WERI-Rb-1 (cell line): ENCODE results near the gene TAS2R43.
"Not testable (repeated sequence)": the region's sequence is repeated elsewhere in the genome, so short reads cannot be mapped to it uniquely, and the experiment has no call there.

ENCODE experiments used
- DNase-seq: peaks from one replicate; pipeline ENCODE4 v3.0.0-alpha.2; 2020
- H3K27ac ChIP-seq: fragments of 250-450 bp; sonication (Bioruptor Pico); 2 replicates; pipeline ENCODE4 v1.5.1; 2020; ENCODE audit warnings: mild to moderate bottlenecking, moderate library complexity
- H3K27me3 ChIP-seq: fragments of 250-450 bp; sonication (Bioruptor Pico); 2 replicates; pipeline ENCODE4 v1.5.1; 2021; ENCODE audit warnings: mild to moderate bottlenecking, low read depth, moderate library complexity; ENCODE audit not compliant: insufficient read depth, severe bottlenecking
- H3K36me3 ChIP-seq: fragments of 250-450 bp; sonication (Bioruptor Pico); 2 replicates; pipeline ENCODE4 v1.5.1; 2020; ENCODE audit warnings: mild to moderate bottlenecking, moderate library complexity
- H3K4me3 ChIP-seq: 2 replicates; pipeline ENCODE4 v1.5.1; 2011; ENCODE audit warnings: low read depth, mild to moderate bottlenecking, control low read depth, low read length
- H3K9me3 ChIP-seq: fragments of 250-450 bp; sonication (Bioruptor Pico); 2 replicates; pipeline ENCODE4 v1.5.1; 2021; ENCODE audit warnings: mild to moderate bottlenecking, moderate library complexity; ENCODE audit not compliant: severe bottlenecking
- CTCF ChIP-seq: IDR thresholded peaks from 2 replicates; pipeline ENCODE4 v1.5.1; 2011; ENCODE audit warnings: low read depth, mild to moderate bottlenecking, control low read depth, inconsistent platforms, low read length

Gene TAS2R43

GRCh38 chr12:11055306-11055705 lies 36.8 kb downstream of the TAS2R43 start:
- no peak for DNase-seq
- no peak for TF ChIP-seq CTCF
- Histone ChIP-seq H3K27me3 (no peaks in the 10 kb centered on the region), H3K4me3 (no peak overlapping the region), H3K27ac (no peak overlapping the region), H3K9me3 (no peaks in the 10 kb centered on the region), H3K36me3 (no peaks in the 10 kb centered on the region)

- not testable (repeated sequence) for H3K9me3 ChIP-seq, H3K36me3 ChIP-seq, H3K27ac ChIP-seq, H3K4me3 ChIP-seq, DNase-seq, H3K27me3 ChIP-seq
Observed at GRCh38 chr12:11049806-11050531, 42.1 kb downstream of the TAS2R43 start.

- not testable (repeated sequence) for H3K27ac ChIP-seq, H3K4me3 ChIP-seq, H3K27me3 ChIP-seq, H3K9me3 ChIP-seq, H3K36me3 ChIP-seq, DNase-seq
Observed at GRCh38 chr12:11041366-11041765, 50.7 kb downstream of the TAS2R43 start.
